Neuron (in vitro differentiated cells): Measurements from ENCODE around the gene SLC7A9.
"Not testable (repeated sequence)": the region's sequence is repeated elsewhere in the genome, so short reads cannot be mapped to it uniquely, and the experiment has no call there.

Experiments
- H2AFZ ChIP-seq: one replicate; pipeline ENCODE4 v1.6.1; 2013; ENCODE audit warnings: low read depth, mild to moderate bottlenecking, inconsistent platforms, low read length, moderate library complexity
- H3K27me3 ChIP-seq: one replicate; pipeline ENCODE4 v1.6.1; 2013; ENCODE audit warnings: low read length; ENCODE audit not compliant: insufficient read depth
- H3K36me3 ChIP-seq: one replicate; pipeline ENCODE4 v1.6.1; 2013; ENCODE audit warnings: low read length; ENCODE audit not compliant: insufficient read depth
- H3K4me1 ChIP-seq: one replicate; pipeline ENCODE4 v1.6.1; 2013; ENCODE audit warnings: low read length; ENCODE audit not compliant: insufficient read depth
- H3K4me3 ChIP-seq: 2 replicates; pipeline ENCODE4 v1.5.1; 2013; ENCODE audit warnings: mild to moderate bottlenecking, low read length, moderate library complexity
- H3K9me3 ChIP-seq: one replicate; pipeline ENCODE4 v1.6.1; 2013; ENCODE audit warnings: low read length

Gene SLC7A9

DNA sequence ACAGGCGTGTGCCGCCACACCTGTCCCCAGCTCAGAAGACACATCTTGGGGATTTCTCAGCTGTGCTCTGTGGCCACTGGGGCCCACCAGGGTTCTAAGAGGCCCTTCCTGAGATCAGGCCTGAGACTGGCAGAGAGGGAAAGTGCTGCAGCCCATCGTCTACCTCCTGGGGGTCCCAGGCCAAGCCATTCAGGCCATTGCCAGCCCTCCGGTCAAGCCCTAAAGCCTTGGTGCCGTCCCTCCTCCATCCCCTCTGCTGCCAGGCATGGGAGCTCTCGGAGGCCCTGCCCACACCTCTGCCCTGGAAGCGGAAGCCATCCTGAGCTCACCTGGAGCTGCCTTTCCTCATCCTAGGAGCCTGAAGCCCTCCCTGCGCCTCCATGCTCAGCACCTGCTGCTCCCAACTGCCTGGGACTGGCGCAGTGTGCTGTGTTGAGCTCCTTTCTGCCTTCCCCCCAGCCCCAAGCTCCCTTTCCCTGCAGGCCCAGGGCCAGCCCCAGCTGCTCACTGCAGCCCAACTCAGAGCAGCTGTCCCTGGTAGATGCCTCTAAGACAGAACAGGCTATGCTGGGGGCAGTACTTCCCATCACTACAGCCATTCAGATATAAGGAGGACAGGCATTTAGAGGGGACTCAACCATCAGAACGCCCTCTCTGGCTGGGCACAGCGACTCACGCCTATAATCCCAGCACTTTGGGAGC, 2.9 kb downstream of the SLC7A9 start:
- H3K27me3 ChIP-seq, result no peaks in the 10 kb centered on the region
- H3K4me3 ChIP-seq, result no peak overlapping the region
- no peak overlapping the region for H2AFZ ChIP-seq

DNA sequence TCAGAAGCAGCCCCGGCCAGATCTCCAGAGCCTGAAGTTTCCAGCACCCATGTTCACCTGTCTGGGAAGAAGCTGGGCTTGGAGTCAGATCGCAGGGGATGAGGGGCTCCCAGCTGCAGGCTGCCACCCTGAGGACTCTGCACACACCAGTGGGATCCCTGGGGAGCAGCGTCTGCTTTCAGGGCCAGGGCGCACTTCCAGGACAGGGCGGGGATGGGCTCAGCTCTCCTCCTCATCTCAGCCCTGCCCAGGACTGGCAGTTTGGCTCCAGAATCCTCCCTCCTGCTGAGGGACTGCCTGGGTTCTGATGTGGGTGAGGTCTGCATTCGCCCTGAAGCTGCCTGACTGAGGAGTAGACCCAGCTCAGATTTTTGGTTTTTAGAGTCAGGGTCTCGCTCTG, 3.5 kb downstream of the SLC7A9 start:
- H3K4me3 ChIP-seq, result no peak overlapping the region
- no peaks in the 10 kb centered on the region for H3K36me3 ChIP-seq
- peaks cover 2% of the 10 kb centered on the region for H3K9me3 ChIP-seq
- H2AFZ ChIP-seq, result no peak overlapping the region
- no peaks in the 10 kb centered on the region for H3K4me1 ChIP-seq
- H3K27me3 ChIP-seq, result no peaks in the 10 kb centered on the region

More for the DNA sequence above, 2.9 kb downstream of the SLC7A9 start:
- H3K4me1 ChIP-seq, result no peaks in the 10 kb centered on the region
- H3K9me3 ChIP-seq, result peaks cover 2% of the 10 kb centered on the region
- no peaks in the 10 kb centered on the region for H3K36me3 ChIP-seq

DNA sequence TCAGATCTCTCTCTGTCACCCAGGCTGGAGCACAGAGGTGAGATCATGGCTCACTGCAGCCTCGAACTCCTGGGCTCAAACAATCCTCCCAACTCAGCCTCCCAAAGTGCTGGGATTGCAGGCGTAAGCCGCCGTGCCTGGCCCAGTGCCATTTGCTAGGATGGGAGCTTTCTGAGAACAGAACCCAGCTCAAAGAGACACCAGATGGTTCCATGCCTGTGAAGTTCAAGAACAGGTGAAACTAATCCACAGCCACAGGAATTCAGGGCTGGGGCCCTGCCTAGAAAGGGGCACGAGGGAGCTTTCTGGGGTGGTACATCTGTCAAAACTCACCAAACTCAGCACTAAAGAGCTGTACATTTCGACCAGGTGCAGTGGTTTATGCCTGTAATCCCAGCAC, 4.2 kb downstream of the SLC7A9 start:
- Histone ChIP-seq H3K9me3 (peaks cover 2% of the 10 kb centered on the region), H3K4me1 (no peaks in the 10 kb centered on the region), H2AFZ (no peak overlapping the region), H3K4me3 (no peak overlapping the region), H3K36me3 (no peaks in the 10 kb centered on the region), H3K27me3 (no peaks in the 10 kb centered on the region)

DNA sequence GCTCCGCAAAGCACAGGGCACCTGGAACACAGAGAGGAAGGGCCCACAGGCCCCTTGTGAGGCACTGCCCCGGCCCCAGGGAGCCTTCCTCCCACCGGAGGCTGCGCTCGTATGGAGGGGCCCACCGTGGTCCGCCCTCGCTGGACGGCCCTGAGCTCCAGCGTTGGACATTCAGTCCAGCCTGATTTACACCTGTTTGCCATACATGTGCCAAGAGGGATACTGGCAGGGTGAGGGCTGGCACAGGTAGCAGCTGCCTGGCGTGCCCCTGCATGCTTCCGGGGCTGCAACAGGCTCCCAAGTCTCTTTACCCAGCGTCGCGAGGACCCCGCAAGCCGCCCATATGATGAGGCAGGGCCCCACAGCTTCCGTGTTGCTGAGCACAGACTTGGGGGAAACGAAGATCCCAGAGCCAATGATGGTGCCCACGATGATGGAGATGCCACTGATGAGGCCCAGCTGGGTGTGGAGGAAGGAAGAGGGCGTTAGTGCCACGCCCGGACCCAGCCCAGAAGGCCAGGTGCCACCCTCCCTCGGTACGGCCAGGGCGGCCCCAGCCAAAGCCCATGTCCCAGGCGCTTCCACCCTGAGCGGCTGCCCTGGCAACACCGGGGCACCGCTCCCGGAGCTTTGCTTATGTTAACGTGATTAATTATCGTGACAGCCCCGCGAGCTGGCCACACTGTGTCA, 5.1 kb downstream of the SLC7A9 start:
- Histone ChIP-seq H3K36me3 (no peaks in the 10 kb centered on the region), H3K4me3 (no peak overlapping the region), H3K4me1 (no peaks in the 10 kb centered on the region), H2AFZ (no peak overlapping the region), H3K27me3 (no peaks in the 10 kb centered on the region), H3K9me3 (peaks cover 2% of the 10 kb centered on the region)

DNA sequence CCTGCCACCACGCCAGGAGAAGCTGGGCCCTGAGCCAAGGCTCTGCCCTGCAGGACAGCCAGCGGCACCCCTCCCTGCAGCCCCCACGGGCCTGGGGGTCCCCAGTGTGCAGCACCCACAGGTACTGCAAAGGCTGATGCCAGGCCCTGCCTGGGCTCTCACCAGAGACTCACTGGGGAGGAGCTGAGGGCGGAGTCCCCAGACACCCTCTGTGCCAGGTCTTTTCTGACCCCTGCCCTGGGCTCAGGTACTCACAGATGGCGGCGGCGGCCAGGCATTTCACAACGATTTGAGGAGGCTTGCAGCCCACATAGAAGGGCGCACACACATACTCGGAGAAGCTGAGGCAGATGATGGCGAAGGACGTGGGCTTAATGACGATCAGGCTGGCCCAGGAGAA, 5.7 kb downstream of the SLC7A9 start:
- Histone ChIP-seq H2AFZ (no peak overlapping the region), H3K9me3 (peaks cover 2% of the 10 kb centered on the region), H3K36me3 (no peaks in the 10 kb centered on the region), H3K27me3 (no peaks in the 10 kb centered on the region), H3K4me1 (no peaks in the 10 kb centered on the region), H3K4me3 (no peak overlapping the region)

DNA sequence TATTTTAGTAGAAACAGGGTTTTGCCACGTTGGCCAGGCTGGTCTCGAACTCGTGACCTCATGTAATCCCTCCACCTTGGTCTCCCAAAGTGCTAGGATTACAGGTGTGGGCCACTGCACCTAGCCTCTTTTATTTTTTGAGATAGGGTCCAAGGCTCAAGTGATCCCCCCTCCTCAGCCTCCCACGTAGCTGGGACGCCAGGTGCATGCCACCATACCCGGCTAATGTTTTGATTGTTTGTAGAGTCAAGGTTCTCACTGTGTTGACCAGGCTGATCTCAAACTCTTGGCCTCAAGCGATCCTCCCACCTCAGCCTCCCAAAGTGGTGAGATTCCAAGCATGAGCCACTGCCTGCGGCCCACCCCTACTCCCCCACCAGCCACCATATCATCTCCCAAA, 6.3 kb downstream of the SLC7A9 start:
- Histone ChIP-seq H3K4me1 (no peaks in the 10 kb centered on the region), H3K9me3 (peaks cover 2% of the 10 kb centered on the region), H3K4me3 (no peak overlapping the region), H2AFZ (no peak overlapping the region), H3K36me3 (no peaks in the 10 kb centered on the region), H3K27me3 (no peaks in the 10 kb centered on the region)

DNA sequence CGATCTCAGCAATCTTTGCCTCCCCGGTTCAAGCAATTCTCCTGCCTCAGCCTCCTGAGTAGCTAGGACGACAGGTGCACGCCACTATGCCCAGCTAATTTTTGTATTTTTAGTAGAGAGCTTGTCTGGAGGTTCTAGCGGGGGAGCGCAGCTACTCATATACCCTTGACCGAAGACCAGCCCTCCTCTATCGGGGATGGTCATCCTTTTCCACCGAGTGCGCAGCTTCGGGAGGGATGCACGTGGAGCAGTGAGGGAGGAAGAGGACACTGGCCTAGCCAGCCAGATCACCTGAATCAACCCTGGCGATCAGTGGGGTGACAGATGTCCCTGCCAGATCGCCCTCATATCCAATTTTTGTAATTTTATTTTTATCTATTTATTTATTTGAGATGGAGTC, 6.8 kb downstream of the SLC7A9 start:
- H3K27me3 ChIP-seq, result no peaks in the 10 kb centered on the region
- H3K36me3 ChIP-seq, result no peaks in the 10 kb centered on the region
- no peak overlapping the region for H3K4me3 ChIP-seq
- peaks cover 2% of the 10 kb centered on the region for H3K9me3 ChIP-seq
- no peaks in the 10 kb centered on the region for H3K4me1 ChIP-seq
- no peak overlapping the region for H2AFZ ChIP-seq

DNA sequence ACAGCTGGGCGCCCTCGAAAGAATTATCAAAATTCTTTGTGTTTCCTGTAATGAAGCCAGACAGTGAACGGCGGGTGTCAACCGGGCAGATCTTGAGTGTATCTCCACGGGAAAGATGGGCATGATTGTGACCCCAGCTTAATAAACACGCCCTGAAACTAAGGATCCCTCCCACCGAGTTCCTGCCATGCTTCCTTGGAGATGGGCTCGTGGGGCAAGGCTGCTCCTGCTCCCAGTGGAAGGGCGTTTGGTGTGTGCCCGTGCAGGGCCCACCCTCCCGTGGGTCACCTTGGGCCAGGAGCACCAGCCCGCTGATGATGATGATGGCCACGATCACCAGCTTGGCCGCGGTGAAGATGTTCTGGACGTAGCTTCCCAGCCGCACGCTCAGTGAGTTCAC, 7.4 kb downstream of the SLC7A9 start:
- Histone ChIP-seq H2AFZ (no peak overlapping the region), H3K27me3 (no peaks in the 10 kb centered on the region), H3K4me3 (no peak overlapping the region), H3K4me1 (no peaks in the 10 kb centered on the region), H3K9me3 (peaks cover 2% of the 10 kb centered on the region), H3K36me3 (no peaks in the 10 kb centered on the region)

DNA sequence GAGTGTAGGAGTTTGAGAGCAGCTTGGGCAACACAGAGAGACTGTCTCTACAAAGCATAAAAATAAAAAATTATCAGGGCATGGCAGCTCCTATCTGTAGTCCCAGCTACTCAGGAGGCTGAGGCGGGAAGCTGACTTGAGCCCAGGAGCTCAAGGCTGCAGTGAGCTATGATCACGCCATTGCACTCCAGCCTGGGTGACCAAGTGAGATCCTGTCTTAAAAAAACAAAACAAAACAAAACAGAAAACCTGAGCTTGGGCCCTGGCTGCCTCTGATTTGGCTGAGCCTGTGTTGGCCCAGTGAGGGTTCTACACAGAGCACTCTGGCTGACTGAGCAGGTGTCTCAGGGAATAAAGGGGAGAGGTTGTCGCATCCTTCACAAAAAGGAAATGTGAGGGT, 8.0 kb downstream of the SLC7A9 start:
- Histone ChIP-seq H2AFZ (no peak overlapping the region), H3K9me3 (peaks cover 2% of the 10 kb centered on the region), H3K36me3 (no peaks in the 10 kb centered on the region), H3K4me3 (no peak overlapping the region), H3K4me1 (no peaks in the 10 kb centered on the region), H3K27me3 (no peaks in the 10 kb centered on the region)

DNA sequence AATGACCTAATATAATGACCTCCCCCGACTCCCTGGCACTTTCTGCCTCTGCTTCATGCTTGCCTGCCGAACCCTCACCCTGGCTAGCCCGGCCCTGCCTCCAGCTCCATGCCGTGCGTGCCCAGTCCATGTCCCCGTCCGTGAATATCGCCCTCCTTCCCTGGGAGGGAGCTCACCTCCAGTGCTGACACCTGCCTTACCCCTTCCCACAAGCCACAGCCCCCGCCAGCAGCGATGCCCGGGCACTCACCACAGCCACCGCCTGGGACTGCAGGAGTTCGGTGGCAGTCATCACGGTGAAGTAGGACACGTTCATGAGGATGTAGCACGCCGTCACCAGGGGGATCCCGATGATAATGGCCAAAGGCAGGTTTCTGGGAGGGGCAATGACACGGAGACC, 10.0 kb downstream of the SLC7A9 start:
- Histone ChIP-seq H3K4me3 (no peak overlapping the region), H3K27me3 (no peaks in the 10 kb centered on the region), H3K9me3 (peaks cover 2% of the 10 kb centered on the region), H3K36me3 (no peaks in the 10 kb centered on the region), H2AFZ (no peak overlapping the region), H3K4me1 (no peaks in the 10 kb centered on the region)

DNA sequence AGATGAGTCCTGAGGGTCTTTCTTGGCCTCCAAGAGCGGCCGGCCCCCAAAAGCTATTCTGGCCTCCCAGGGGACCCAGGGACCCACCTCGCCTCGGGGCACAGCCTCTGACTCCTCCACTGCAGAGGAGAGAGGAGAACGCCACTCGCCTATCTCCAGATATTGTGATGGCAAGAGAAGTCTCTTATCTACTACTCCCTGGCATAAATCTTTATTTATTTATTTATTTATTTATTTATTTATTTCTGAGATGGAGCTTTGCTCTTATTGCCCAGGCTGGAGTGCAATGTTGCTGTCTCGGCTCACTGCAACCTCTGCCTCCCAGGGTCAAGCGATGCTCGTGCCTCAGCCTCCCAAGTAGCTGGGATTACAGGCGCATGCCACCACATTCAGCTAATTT, 11.0 kb downstream of the SLC7A9 start:
- H3K9me3 ChIP-seq, result peaks cover 2% of the 10 kb centered on the region

DNA sequence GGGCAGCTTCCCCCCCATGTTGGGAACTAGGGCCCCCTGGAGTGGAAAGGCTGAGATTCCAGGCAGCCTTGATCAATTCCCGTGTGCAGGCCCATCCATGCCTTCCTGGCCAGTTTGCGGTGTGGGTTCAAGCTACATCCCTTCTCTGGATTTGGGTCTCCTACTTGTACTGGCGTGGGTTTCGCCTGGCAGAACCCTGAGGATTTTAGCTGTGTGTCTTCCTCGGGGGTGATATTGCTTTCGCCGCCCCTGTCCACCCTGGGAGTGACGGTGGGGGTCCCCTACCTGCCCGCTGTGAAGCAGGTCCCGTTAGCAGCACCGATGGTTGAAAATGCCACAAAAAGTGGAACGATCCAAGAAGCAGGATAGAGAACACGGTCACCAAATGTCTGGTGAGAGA, 11.4 kb downstream of the SLC7A9 start:
- H3K27me3 ChIP-seq, result no peaks in the 10 kb centered on the region
- H3K4me3 ChIP-seq, result no peak overlapping the region
- H3K4me1 ChIP-seq, result no peaks in the 10 kb centered on the region
- H3K9me3 ChIP-seq, result peaks cover 2% of the 10 kb centered on the region
- H2AFZ ChIP-seq, result no peak overlapping the region
- no peaks in the 10 kb centered on the region for H3K36me3 ChIP-seq

More for the DNA sequence above, 11.0 kb downstream of the SLC7A9 start:
- Histone ChIP-seq H3K27me3 (no peaks in the 10 kb centered on the region), H3K36me3 (no peaks in the 10 kb centered on the region), H3K4me3 (no peak overlapping the region), H2AFZ (no peak overlapping the region), H3K4me1 (no peaks in the 10 kb centered on the region)

DNA sequence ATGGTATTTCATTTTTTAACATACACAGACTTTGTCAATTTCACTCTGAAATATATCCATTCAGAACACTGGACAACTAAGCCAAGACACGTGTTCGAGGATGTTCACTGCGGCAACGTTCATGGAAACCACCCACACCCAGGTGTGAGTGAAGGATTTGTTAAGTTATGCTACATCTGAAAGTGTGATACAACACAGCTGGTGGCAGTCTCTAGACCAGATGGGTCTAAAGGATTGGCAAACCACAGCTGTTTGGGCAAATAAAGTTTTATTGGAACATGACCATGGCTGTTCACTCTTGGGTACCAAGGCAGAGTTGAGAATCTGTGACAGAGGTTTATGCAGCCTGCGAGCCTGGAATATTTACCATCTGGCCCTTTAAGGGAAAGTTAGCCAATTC, 12.0 kb downstream of the SLC7A9 start:
- Histone ChIP-seq H3K9me3 (peaks cover 2% of the 10 kb centered on the region), H3K27me3 (no peaks in the 10 kb centered on the region), H3K36me3 (no peaks in the 10 kb centered on the region), H3K4me1 (no peaks in the 10 kb centered on the region), H3K4me3 (no peak overlapping the region), H2AFZ (no peak overlapping the region)

DNA sequence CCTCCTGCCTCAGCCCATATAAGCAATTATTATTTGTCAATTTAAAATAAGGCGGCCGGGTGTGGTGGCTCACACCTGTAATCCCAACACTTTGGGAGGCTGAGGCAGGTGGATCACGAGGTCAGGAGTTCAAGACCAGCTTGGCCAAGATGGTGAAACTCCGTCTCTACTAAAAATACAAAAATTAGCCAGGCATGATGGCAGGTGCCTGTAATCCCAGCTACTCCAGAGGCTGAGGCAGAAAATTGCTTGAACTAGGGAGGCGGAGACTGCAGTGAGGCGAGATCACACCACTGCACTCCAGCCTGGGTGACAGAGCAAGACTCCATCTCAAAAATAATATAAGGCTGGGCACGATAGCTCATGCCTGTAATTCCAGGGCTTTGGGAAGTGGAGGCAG, 12.7 kb downstream of the SLC7A9 start:
- not testable (repeated sequence) for H3K36me3 ChIP-seq, H2AFZ ChIP-seq, H3K9me3 ChIP-seq, H3K4me3 ChIP-seq, H3K4me1 ChIP-seq, H3K27me3 ChIP-seq
